ENCODE results near the gene FN1. TPM values are rescaled to one million over a fixed set of nuclear protein-coding genes. Genes with fewer than 3 reads are reported as not detected.

FN1 gene
- total and polyA plus RNA-seq, 2 experiments from 2014 or later: 240 to 241 TPM

GRCh38 chr2:215479121-215479520, 43.3 kb upstream of the FN1 start:
- no peak for DNase-seq (ENCODE audit: low read depth in 1 of 2, low spot score in 1 of 2)
- Histone ChIP-seq H3K27me3 (no peaks in the 10 kb centered on the region), H3K4me3 (no peak overlapping the region), H3K36me3 (no peaks in the 10 kb centered on the region), H3K27ac (no peak overlapping the region), H3K9me3 (ENCODE audit: low read depth) (no peaks in the 10 kb centered on the region), H3K4me1 (ENCODE audit: low read depth) (no peaks in the 10 kb centered on the region)
- no peak for TF ChIP-seq CTCF (IDR thresholded peaks at IDR 0.05; ENCODE audit: low read depth, low read length)

GRCh38 chr2:215476424-215476823, 40.6 kb upstream of the FN1 start:
- no peak for DNase-seq (ENCODE audit: low read depth in 1 of 2, low spot score in 1 of 2)
- no peaks in the 10 kb centered on the region for H3K27me3 ChIP-seq
- no peak overlapping the region for H3K4me3 ChIP-seq
- no peaks in the 10 kb centered on the region for H3K9me3 ChIP-seq (ENCODE audit: low read depth)
- H3K36me3 ChIP-seq: no peaks in the 10 kb centered on the region
- H3K4me1 ChIP-seq (ENCODE audit: low read depth): no peaks in the 10 kb centered on the region
- no peak for TF ChIP-seq CTCF (IDR thresholded peaks at IDR 0.05; ENCODE audit: low read depth, low read length)
- H3K27ac ChIP-seq: no peak overlapping the region

- Histone ChIP-seq H3K4me1 (ENCODE audit: low read depth) (no peaks in the 10 kb centered on the region), H3K9me3 (ENCODE audit: low read depth) (no peaks in the 10 kb centered on the region), H3K36me3 (no peaks in the 10 kb centered on the region), H3K27ac (no peak overlapping the region), H3K27me3 (no peaks in the 10 kb centered on the region), H3K4me3 (no peak overlapping the region)
- DNase-seq (ENCODE audit: low read depth in 1 of 2, low spot score in 1 of 2): peak in 1 of 2 donors; percentile 77
- TF ChIP-seq CTCF (IDR thresholded peaks at IDR 0.05; ENCODE audit: low read depth, low read length): no peak
These were observed 30.4 kb upstream of the FN1 start for GRCh38 chr2:215466097-215466909.

- no peak for TF ChIP-seq CTCF (IDR thresholded peaks at IDR 0.05; ENCODE audit: low read depth, low read length)
- no peaks in the 10 kb centered on the region for H3K9me3 ChIP-seq (ENCODE audit: low read depth)
- no peak overlapping the region for H3K4me3 ChIP-seq
- H3K36me3 ChIP-seq: no peaks in the 10 kb centered on the region
- no peaks in the 10 kb centered on the region for H3K27me3 ChIP-seq
- peak in 1 of 2 donors; percentile 18 for DNase-seq (ENCODE audit: low read depth in 1 of 2, low spot score in 1 of 2)
- H3K27ac ChIP-seq: no peak overlapping the region
- H3K4me1 ChIP-seq (ENCODE audit: low read depth): peaks cover 7% of the 10 kb centered on the region
These were observed 29.4 kb upstream of the FN1 start for GRCh38 chr2:215465256-215465655.

GRCh38 chr2:215461836-215462532, 26.1 kb upstream of the FN1 start:
- DNase-seq (ENCODE audit: low read depth in 1 of 2, low spot score in 1 of 2): peak in 1 of 2 donors; percentile 67
- TF ChIP-seq CTCF (IDR thresholded peaks at IDR 0.05; ENCODE audit: low read depth, low read length): no peak
- no peaks in the 10 kb centered on the region for H3K36me3 ChIP-seq
- H3K27me3 ChIP-seq: no peaks in the 10 kb centered on the region
- peaks cover 7% of the 10 kb centered on the region for H3K4me1 ChIP-seq (ENCODE audit: low read depth)
- no peak overlapping the region for H3K4me3 ChIP-seq
- H3K9me3 ChIP-seq (ENCODE audit: low read depth): no peaks in the 10 kb centered on the region
- no peak overlapping the region for H3K27ac ChIP-seq
